GM12878 (cell line): ENCODE results near the gene GNAT1. TPM values are rescaled to one million over a fixed set of nuclear protein-coding genes. Genes with fewer than 3 reads are reported as not detected.

ENCODE experiments used
- ATAC-seq: fragments of 200-7000 bp; cut with Tn5 transposase; 3 replicates; pipeline ENCODE4 v1.9.1; 2020; ENCODE audit warnings: mild to moderate bottlenecking, moderate library complexity
- BruUV-seq: library from RNA; stranded (reverse); fragments of 400-500 nt; replicated peaks from 2 replicates; lab custom pipeline; 2021; lab: Mats Ljungman, UMichigan
- CTCF ChIA-PET: fragments of 300-600 bp; sonication (Branson Sonifier 250); formaldehyde crosslinking; extraction: SDS; loops from one replicate; lab custom pipeline; 2021; ENCODE audit warnings: inconsistent platforms; lab: Yijun Ruan, JAX
- POLR2A ChIA-PET: fragments of 350-600 bp; formaldehyde crosslinking; extraction: SDS; loops from one replicate; lab custom pipeline; 2021; ENCODE audit warnings: inconsistent platforms; lab: Charles Lee
- RAD21 ChIA-PET: fragments of 300-600 bp; sonication (Branson Sonifier 250); formaldehyde crosslinking; loops from one replicate; lab custom pipeline; 2023; ENCODE audit warnings: antibody characterized with exemption; ENCODE audit not compliant: unreplicated experiment; lab: Charles Lee
- SMC1A ChIA-PET: fragments of 300-600 bp; sonication (Branson Sonifier 250); formaldehyde crosslinking; loops from one replicate; lab custom pipeline; 2023; ENCODE audit not compliant: unreplicated experiment, uncharacterized antibody; lab: Charles Lee
- DNase-seq: peaks from one replicate; pipeline ENCODE4 v3.0.0-alpha.2; 2011; ENCODE audit warnings: low read depth, low spot score
- FAIRE-seq: peaks from 3 replicates; lab custom pipeline; 2011; peaks lifted over from hg19 to GRCh38; lab: Jason Lieb, UNC
- H2AFZ ChIP-seq: 2 replicates; pipeline ENCODE4 v1.6.0; 2011; ENCODE audit warnings: low read depth, low read length, control low read depth; ENCODE audit not compliant: control insufficient read depth
- H3K27ac ChIP-seq: 2 replicates; pipeline ENCODE4 v1.5.1; 2011; ENCODE audit warnings: control low read depth; ENCODE audit not compliant: control insufficient read depth, insufficient read depth
- H3K27me3 ChIP-seq, 2 experiments: replicated peaks in 1 of 2; 2 replicates each; pipeline versions ENCODE4 v1.6.0 to v1.6.1; 2011; ENCODE audit warnings: low read length in 1 of 2; ENCODE audit not compliant: control insufficient read depth in 2 of 2, insufficient read depth in 2 of 2
- H3K36me3 ChIP-seq, 2 experiments: 2 replicates each; pipeline ENCODE4 v1.5.1; 2011; ENCODE audit warnings: low read length in 1 of 2; ENCODE audit not compliant: control insufficient read depth in 2 of 2, insufficient read depth in 2 of 2
- H3K4me1 ChIP-seq: 2 replicates; pipeline ENCODE4 v1.6.1; 2011; ENCODE audit warnings: mild to moderate bottlenecking, low read length, moderate library complexity, mixed read lengths; ENCODE audit not compliant: control insufficient read depth, insufficient read depth
- H3K4me2 ChIP-seq: 2 replicates; pipeline ENCODE4 v1.6.0; 2011; ENCODE audit warnings: control low read depth; ENCODE audit not compliant: control insufficient read depth, insufficient read depth
- H3K4me3 ChIP-seq: fragments of 200-600 bp; sonication (generic); 2 replicates; pipeline ENCODE4 v1.5.1; 2016
- H3K79me2 ChIP-seq: 2 replicates; pipeline ENCODE4 v1.6.0; 2011; ENCODE audit warnings: low read length; ENCODE audit not compliant: control insufficient read depth, insufficient read depth
- H3K9ac ChIP-seq: 2 replicates; pipeline ENCODE4 v1.8.0; 2011; ENCODE audit warnings: low read length, control low read depth, mixed read lengths; ENCODE audit not compliant: control insufficient read depth, insufficient read depth
- H3K9me3 ChIP-seq: replicated peaks from 3 replicates; pipeline ENCODE4 v1.5.1; 2011; ENCODE audit warnings: mild to moderate bottlenecking, low read length; ENCODE audit not compliant: control insufficient read depth, insufficient read depth
- H4K20me1 ChIP-seq: 2 replicates; pipeline ENCODE4 v1.6.0; 2011; ENCODE audit not compliant: control insufficient read depth, insufficient read depth
- CBX3 ChIP-seq: fragments of 200-600 bp; sonication (generic); IDR thresholded peaks from 2 replicates; pipeline ENCODE4 v1.6.1; 2016; ENCODE audit warnings: low read depth, borderline replicate concordance
- IRF3 ChIP-seq: fragments of 450-650 bp; IDR thresholded peaks from 2 replicates; pipeline ENCODE4 v1.6.1; 2014; ENCODE audit warnings: mild to moderate bottlenecking
- KLF5 ChIP-seq: fragments of 450-650 bp; IDR thresholded peaks from 2 replicates; pipeline ENCODE4 v1.6.1; 2014; ENCODE audit warnings: mild to moderate bottlenecking; ENCODE audit not compliant: partially characterized antibody
- RELA ChIP-seq: fragments of 450-650 bp; IDR thresholded peaks from 2 replicates; pipeline ENCODE4 v1.8.0; 2014; ENCODE audit warnings: borderline replicate concordance; ENCODE audit not compliant: partially characterized antibody
- SMC3 ChIP-seq: IDR thresholded peaks from 2 replicates; pipeline ENCODE4 v1.6.1; 2011; ENCODE audit warnings: low read length, improper control_type of control experiment, borderline replicate concordance
- SPI1 ChIP-seq: IDR thresholded peaks from 2 replicates; pipeline ENCODE4 v1.6.1; 2011; ENCODE audit warnings: low read depth, mild to moderate bottlenecking, low read length, moderate library complexity, borderline replicate concordance; ENCODE audit not compliant: insufficient read depth
- WGBS: methylation state at CpG from one replicate; pipeline ENCODE4 v1.1.6; 2016; ENCODE audit warnings: low lambda C conversion rate; ENCODE audit not compliant: insufficient replicate concordance, insufficient coverage; ENCODE audit errors: missing lambda C conversion rate; 5-methylcytosine and 5-hydroxymethylcytosine counted together
- in situ Hi-C: fragments of 300-500 bp; cut with MboI; formaldehyde crosslinking; loops from 9 replicates; pipeline ENCODE4 v1.14.3; 2018; ENCODE audit warnings: mixed read lengths
- intact Hi-C: fragments of 100-400 bp; cut with micrococcal nuclease; formaldehyde crosslinking; loops from one replicate; pipeline ENCODE4 v1.14.2; 2022; ENCODE audit not compliant: unreplicated experiment
- polyA plus RNA-seq, 11 experiments: library from polyadenylated mRNA; depleted of rRNA in 4 of 11; unstranded in 6 of 11; stranded (reverse) in 5 of 11; fragments of >200 nt; fragmentation: Nextera tagmentation in 4 of 11; fragmentation: Illumina TruSeq in 1 of 11; extraction: Ambion mirVana in 4 of 11; extraction: Trizol in 1 of 11; gene quantifications; 1 replicate in 1 of 11; 2 replicates in 10 of 11; pipeline versions ENCODE4 v1.2.1 to v1.2.3, GENCODE V29; 2011 to 2016; ENCODE audit warnings: inconsistent platforms in 2 of 11, missing spikeins in 2 of 11, low read depth in 1 of 11
- total RNA-seq, 4 experiments: library from RNA; depleted of rRNA in 3 of 4; stranded (reverse); fragments of >200 nt in 3 of 4; fragmentation: Illumina TruSeq in 1 of 4; extraction: Trizol in 1 of 4; gene quantifications; 2 replicates each; pipeline versions ENCODE4 v1.2.1 to v1.2.3, GENCODE V29; 2013 to 2021

Gene GNAT1
- total and polyA plus RNA-seq, 10 of the 15 experiments (the other 5 are each of a cell fraction or from before 2014, with no cell fraction given), result not detected

- Histone ChIP-seq H3K4me3 (no peak overlapping the region), H3K9ac (no peak overlapping the region), H3K9me3 (no peaks in the 10 kb centered on the region), H3K79me2 (no peaks in the 10 kb centered on the region), H3K36me3 (no peaks in the 10 kb centered on the region), H3K27ac (no peak overlapping the region), H4K20me1 (no peaks in the 10 kb centered on the region), H3K27me3 (no peaks in the 10 kb centered on the region), H3K4me2 (no peak overlapping the region), H2AFZ (no peak overlapping the region), H3K4me1 (no peaks in the 10 kb centered on the region)
- WGBS, result 39% methylated on average over 8 of the region's 8 CpGs
- POLR2A ChIA-PET, result interaction anchor here (0.7 kb wide), 1 partner anchor 36 kb away, joined by 3 read pairs; no protein-coding TSS in a partner anchor
- no TSS peak for BruUV-seq
- SMC1A ChIA-PET, result interaction anchor here (0.6 to 1.1 kb wide), 2 partner anchors 21 to 247 kb away, joined by 3 read pairs; no protein-coding TSS in a partner anchor
- TF ChIP-seq KLF5 (no peak), SMC3 (no peak), RELA (no peak), CBX3 (no peak), SPI1 (no peak), IRF3 (no peak)
- FAIRE-seq (no peak), ATAC-seq (no peak), DNase-seq (no peak)
- intact Hi-C loops, result no loop called here
- CTCF ChIA-PET, result interaction anchor here (1.3 kb wide), 1 partner anchor 19 kb away, joined by 3 read pairs; the partner anchor contains the start of gene GNAT1
- in situ Hi-C loops, result no loop called here
- RAD21 ChIA-PET, result interaction anchor here (0.9 kb wide), 1 partner anchor 74 kb away, joined by 4 read pairs; no protein-coding TSS in a partner anchor
These were observed 18.7 kb upstream of the GNAT1 start for GRCh38 chr3:50172626-50173220.
